GM19239 (cell line): ENCODE data around the gene ACKR3.

Source experiments
- DNase-seq: peaks from one replicate; pipeline ENCODE4 v3.0.0; 2011; ENCODE audit warnings: low spot score; ENCODE audit not compliant: insufficient read length
- FAIRE-seq: peaks from 2 replicates; lab custom pipeline; 2011; peaks lifted over from hg19 to GRCh38; lab: Jason Lieb, UNC

Gene ACKR3

GRCh38 chr2:236625156-236625690, 55.6 kb downstream of the ACKR3 start:
- DNase-seq (no peak), FAIRE-seq (no peak)

GRCh38 chr2:236626391-236627150, 56.9 kb downstream of the ACKR3 start:
- FAIRE-seq (no peak), DNase-seq (no peak)

- no peak for FAIRE-seq
Observed at GRCh38 chr2:236627193-236627592, 57.6 kb downstream of the ACKR3 start.

GRCh38 chr2:236627841-236628240, 58.2 kb downstream of the ACKR3 start:
- FAIRE-seq (no peak), DNase-seq (no peak)

More at GRCh38 chr2:236627193-236627592, 57.6 kb downstream of the ACKR3 start:
- DNase-seq, result no peak

GRCh38 chr2:236628256-236628901, 58.8 kb downstream of the ACKR3 start:
- FAIRE-seq (no peak), DNase-seq (no peak)

GRCh38 chr2:236628981-236629605, 59.5 kb downstream of the ACKR3 start:
- no peak for DNase-seq
- no peak for FAIRE-seq

- DNase-seq (no peak), FAIRE-seq (no peak)
Observed at GRCh38 chr2:236629961-236630872, 60.6 kb downstream of the ACKR3 start.

- no peak for FAIRE-seq
- no peak for DNase-seq
Observed at GRCh38 chr2:236631281-236631855, 61.7 kb downstream of the ACKR3 start.

- no peak for DNase-seq
- FAIRE-seq, result no peak
Observed at GRCh38 chr2:236631856-236632291, 62.2 kb downstream of the ACKR3 start.
